WTC11 (cell line): Measurements from ENCODE around the gene SPEM1. TPM values are rescaled to one million over a fixed set of nuclear protein-coding genes. Genes with fewer than 3 reads are reported as not detected.

ENCODE experiments used
- ATAC-seq: fragments of 200-7000 bp; cut with Tn5 transposase; 2 replicates; pipeline ENCODE4 v1.10.0; 2021; ENCODE audit warnings: mild to moderate bottlenecking, moderate library complexity
- CTCF ChIA-PET: fragments of 300-600 bp; sonication (Branson Sonifier 250); formaldehyde crosslinking; loops from one replicate; lab custom pipeline; 2021; ENCODE audit warnings: antibody characterized with exemption; lab: Charles Lee
- POLR2A ChIA-PET: fragments of 350-600 bp; sonication (Branson Sonifier 250); formaldehyde crosslinking; loops from one replicate; lab custom pipeline; 2021; ENCODE audit warnings: antibody characterized with exemption; lab: Charles Lee
- DNase-seq: peaks from one replicate; pipeline ENCODE4 v3.0.0; 2021; ENCODE audit warnings: low spot score
- H3K27ac Mint-ChIP-seq: 2 replicates; pipeline ENCODE4 v1.8.0; 2021; ENCODE audit warnings: mixed read lengths
- H3K27me3 Mint-ChIP-seq: 2 replicates; pipeline ENCODE4 v1.8.0; 2021; ENCODE audit warnings: low read depth, mild to moderate bottlenecking, moderate library complexity, mixed read lengths
- H3K36me3 Mint-ChIP-seq: 2 replicates; pipeline ENCODE4 v1.8.0; 2021; ENCODE audit warnings: mixed read lengths
- H3K4me1 Mint-ChIP-seq: 2 replicates; pipeline ENCODE4 v1.8.0; 2022; ENCODE audit warnings: mixed read lengths
- H3K4me3 Mint-ChIP-seq: 2 replicates; pipeline ENCODE4 v1.8.0; 2021; ENCODE audit warnings: mild to moderate bottlenecking, moderate library complexity, mixed read lengths
- H3K9me3 Mint-ChIP-seq: 2 replicates; pipeline ENCODE4 v1.8.0; 2021; ENCODE audit warnings: mixed read lengths
- CREM ChIP-seq: sonication (generic); formaldehyde crosslinking; IDR thresholded peaks from 2 replicates; pipeline ENCODE4 v1.8.1; 2022; ENCODE audit warnings: mild to moderate bottlenecking, missing genetic modification reagents, moderate library complexity
- ELF4 ChIP-seq: sonication (generic); formaldehyde crosslinking; IDR thresholded peaks from 2 replicates; pipeline ENCODE4 v1.8.1; 2022; ENCODE audit warnings: low read depth, mild to moderate bottlenecking, moderate library complexity, missing genetic modification reagents
- ESRRA ChIP-seq: sonication (generic); formaldehyde crosslinking; IDR thresholded peaks from 2 replicates; pipeline ENCODE4 v1.8.1; 2022; ENCODE audit warnings: mild to moderate bottlenecking, missing genetic modification reagents, borderline replicate concordance
- ETV6 ChIP-seq: sonication (generic); formaldehyde crosslinking; IDR thresholded peaks from 2 replicates; pipeline ENCODE4 v1.8.1; 2022; ENCODE audit warnings: mild to moderate bottlenecking, missing genetic modification reagents
- JUN ChIP-seq: sonication (generic); formaldehyde crosslinking; IDR thresholded peaks from 2 replicates; pipeline ENCODE4 v1.8.0; 2023; ENCODE audit warnings: mild to moderate bottlenecking, missing genetic modification reagents
- OVOL2 ChIP-seq: fragments of 250-450 bp; sonication (Bioruptor Pico); IDR thresholded peaks from 2 replicates; pipeline ENCODE4 v1.9.0; 2021; ENCODE audit warnings: mild to moderate bottlenecking, borderline replicate concordance
- RORB ChIP-seq: fragments of 250-450 bp; sonication (Bioruptor Pico); IDR thresholded peaks from 2 replicates; pipeline ENCODE4 v1.9.0; 2021; ENCODE audit warnings: mild to moderate bottlenecking
- ZNF416 ChIP-seq: fragments of 250-450 bp; sonication (Bioruptor Pico); IDR thresholded peaks from 2 replicates; pipeline ENCODE4 v1.9.0; 2021; ENCODE audit warnings: mild to moderate bottlenecking, inconsistent platforms
- total RNA-seq: library from RNA; stranded (reverse); gene quantifications from 3 replicates; pipeline ENCODE4 v1.2.3, GENCODE V29; 2021
- TF ChIP-seq, protein P1 (sequence below): sonication (generic); formaldehyde crosslinking; IDR thresholded peaks from 2 replicates; pipeline ENCODE4 v1.8.0; 2023; ENCODE audit warnings: missing genetic modification reagents, mild to moderate bottlenecking, borderline replicate concordance
- TF ChIP-seq, protein P2 (sequence below): sonication (generic); formaldehyde crosslinking; IDR thresholded peaks from 2 replicates; pipeline ENCODE4 v1.8.0; 2023; ENCODE audit warnings: missing genetic modification reagents
- TF ChIP-seq, protein P3 (sequence below): sonication (generic); formaldehyde crosslinking; IDR thresholded peaks from 2 replicates; pipeline ENCODE4 v1.8.1; 2022; ENCODE audit warnings: low read depth, missing genetic modification reagents, borderline replicate concordance
- TF ChIP-seq, protein P4 (sequence below): sonication (generic); formaldehyde crosslinking; IDR thresholded peaks from 2 replicates; pipeline ENCODE4 v1.8.1; 2022; ENCODE audit warnings: mild to moderate bottlenecking, missing genetic modification reagents, moderate library complexity, borderline replicate concordance
- TF ChIP-seq, protein P5 (sequence below): sonication (generic); formaldehyde crosslinking; IDR thresholded peaks from 2 replicates; pipeline ENCODE4 v1.8.1; 2022; ENCODE audit warnings: missing genetic modification reagents, borderline replicate concordance
- TF ChIP-seq, protein P6 (sequence below): sonication (generic); formaldehyde crosslinking; conservative IDR thresholded peaks from 2 replicates; pipeline ENCODE4 v1.8.1; 2022; ENCODE audit warnings: mild to moderate bottlenecking, missing genetic modification reagents
- TF ChIP-seq, protein P7 (sequence below): sonication (generic); formaldehyde crosslinking; IDR thresholded peaks from 2 replicates; pipeline ENCODE4 v1.8.0; 2022; ENCODE audit warnings: mild to moderate bottlenecking, missing genetic modification reagents
- TF ChIP-seq, protein P8 (sequence below): fragments of 250-450 bp; sonication (Bioruptor Pico); IDR thresholded peaks from 2 replicates; pipeline ENCODE4 v1.8.0; 2021; ENCODE audit warnings: mild to moderate bottlenecking

The SPEM1 gene
- total RNA-seq, 1 experiment from 2014 or later: 0.35 TPM

DNA sequence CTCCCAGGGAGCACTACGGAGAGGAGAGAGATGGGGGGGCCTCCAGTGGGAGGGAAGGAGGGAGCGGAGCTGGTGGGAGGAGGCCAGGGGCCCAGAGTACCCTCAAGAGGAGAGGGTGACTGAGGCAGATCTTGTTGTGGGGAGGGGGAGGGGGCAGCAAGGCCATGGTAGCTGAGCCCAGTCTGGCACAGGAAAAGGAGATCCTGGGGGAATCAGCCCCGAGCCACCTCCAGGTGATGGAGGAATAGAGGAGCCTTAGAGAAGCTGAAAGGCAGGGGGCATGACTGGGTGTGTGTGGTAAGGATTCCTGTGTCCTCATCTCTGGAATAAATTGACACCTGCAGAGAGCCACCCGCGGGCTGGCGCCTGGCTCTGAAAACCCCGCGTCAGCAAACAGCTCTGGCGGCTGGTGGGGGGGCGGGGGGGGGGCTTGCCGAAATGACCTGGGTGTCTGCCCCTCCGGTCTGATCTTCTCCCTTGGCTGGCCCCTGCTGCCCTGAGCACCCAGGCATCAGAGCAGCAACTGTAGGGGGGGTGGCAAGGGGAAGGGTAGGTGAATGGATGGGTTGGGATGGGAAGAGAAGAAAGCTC, 13.8 kb upstream of the SPEM1 start (continued):
- TF ChIP-seq, protein P1, sequence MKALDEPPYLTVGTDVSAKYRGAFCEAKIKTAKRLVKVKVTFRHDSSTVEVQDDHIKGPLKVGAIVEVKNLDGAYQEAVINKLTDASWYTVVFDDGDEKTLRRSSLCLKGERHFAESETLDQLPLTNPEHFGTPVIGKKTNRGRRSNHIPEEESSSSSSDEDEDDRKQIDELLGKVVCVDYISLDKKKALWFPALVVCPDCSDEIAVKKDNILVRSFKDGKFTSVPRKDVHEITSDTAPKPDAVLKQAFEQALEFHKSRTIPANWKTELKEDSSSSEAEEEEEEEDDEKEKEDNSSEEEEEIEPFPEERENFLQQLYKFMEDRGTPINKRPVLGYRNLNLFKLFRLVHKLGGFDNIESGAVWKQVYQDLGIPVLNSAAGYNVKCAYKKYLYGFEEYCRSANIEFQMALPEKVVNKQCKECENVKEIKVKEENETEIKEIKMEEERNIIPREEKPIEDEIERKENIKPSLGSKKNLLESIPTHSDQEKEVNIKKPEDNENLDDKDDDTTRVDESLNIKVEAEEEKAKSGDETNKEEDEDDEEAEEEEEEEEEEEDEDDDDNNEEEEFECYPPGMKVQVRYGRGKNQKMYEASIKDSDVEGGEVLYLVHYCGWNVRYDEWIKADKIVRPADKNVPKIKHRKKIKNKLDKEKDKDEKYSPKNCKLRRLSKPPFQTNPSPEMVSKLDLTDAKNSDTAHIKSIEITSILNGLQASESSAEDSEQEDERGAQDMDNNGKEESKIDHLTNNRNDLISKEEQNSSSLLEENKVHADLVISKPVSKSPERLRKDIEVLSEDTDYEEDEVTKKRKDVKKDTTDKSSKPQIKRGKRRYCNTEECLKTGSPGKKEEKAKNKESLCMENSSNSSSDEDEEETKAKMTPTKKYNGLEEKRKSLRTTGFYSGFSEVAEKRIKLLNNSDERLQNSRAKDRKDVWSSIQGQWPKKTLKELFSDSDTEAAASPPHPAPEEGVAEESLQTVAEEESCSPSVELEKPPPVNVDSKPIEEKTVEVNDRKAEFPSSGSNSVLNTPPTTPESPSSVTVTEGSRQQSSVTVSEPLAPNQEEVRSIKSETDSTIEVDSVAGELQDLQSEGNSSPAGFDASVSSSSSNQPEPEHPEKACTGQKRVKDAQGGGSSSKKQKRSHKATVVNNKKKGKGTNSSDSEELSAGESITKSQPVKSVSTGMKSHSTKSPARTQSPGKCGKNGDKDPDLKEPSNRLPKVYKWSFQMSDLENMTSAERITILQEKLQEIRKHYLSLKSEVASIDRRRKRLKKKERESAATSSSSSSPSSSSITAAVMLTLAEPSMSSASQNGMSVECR (CRISPR knock-in tag): no peak
- no peak for TF ChIP-seq ELF4 (CRISPR knock-in tag)
- TF ChIP-seq, all 79 proteins: peak for 0

DNA sequence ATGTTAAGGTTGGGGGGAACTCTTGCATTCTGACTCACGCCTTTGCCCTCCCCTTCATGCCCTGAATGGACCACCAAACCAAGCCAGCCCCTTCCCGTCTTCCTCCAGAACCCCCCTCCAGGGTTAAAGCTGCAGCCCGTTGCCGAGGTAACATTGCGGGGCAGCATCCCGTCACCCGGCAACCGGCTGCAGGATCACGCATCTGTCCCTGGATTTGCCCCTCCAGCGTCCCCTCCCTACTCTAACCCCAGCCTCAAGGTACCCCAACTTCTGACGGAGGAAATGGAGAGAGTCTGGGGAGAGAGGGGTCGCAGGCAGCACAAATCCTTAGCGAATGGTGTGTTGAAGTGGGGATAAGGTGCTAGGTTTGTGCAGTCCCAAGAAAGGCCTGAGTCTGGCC, 13.0 kb upstream of the SPEM1 start:
- Mint-ChIP-seq H3K4me3 (peak overlapping the region; percentile 36), H3K27me3 (no peaks in the 10 kb centered on the region; the same call in 1 of the 2 replicates), H3K36me3 (peaks cover 17% of the 10 kb centered on the region), H3K27ac (no peak overlapping the region)
- POLR2A ChIA-PET: interaction anchor here (0.8 to 1.8 kb wide), 3 partner anchors 13 to 77 kb away, joined by 3 to 5 read pairs (median 4); partner anchors contain the start of genes CHRNB1 and PLSCR3
- TF ChIP-seq, protein P2, sequence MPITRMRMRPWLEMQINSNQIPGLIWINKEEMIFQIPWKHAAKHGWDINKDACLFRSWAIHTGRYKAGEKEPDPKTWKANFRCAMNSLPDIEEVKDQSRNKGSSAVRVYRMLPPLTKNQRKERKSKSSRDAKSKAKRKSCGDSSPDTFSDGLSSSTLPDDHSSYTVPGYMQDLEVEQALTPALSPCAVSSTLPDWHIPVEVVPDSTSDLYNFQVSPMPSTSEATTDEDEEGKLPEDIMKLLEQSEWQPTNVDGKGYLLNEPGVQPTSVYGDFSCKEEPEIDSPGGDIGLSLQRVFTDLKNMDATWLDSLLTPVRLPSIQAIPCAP (CRISPR knock-in tag): no peak
- TF ChIP-seq ESRRA (CRISPR knock-in tag): no peak
- TF ChIP-seq OVOL2 (CRISPR knock-in tag): no peak
- TF ChIP-seq RORB (CRISPR knock-in tag): no peak
- TF ChIP-seq CREM (CRISPR knock-in tag): no peak
- no peak for TF ChIP-seq JUN (CRISPR knock-in tag)
- TF ChIP-seq, all 79 proteins: peak for 0
- no peak for DNase-seq
- H3K4me1 Mint-ChIP-seq: peaks cover 29% of the 10 kb centered on the region
- no peaks in the 10 kb centered on the region for H3K9me3 Mint-ChIP-seq
- CTCF ChIA-PET: interaction anchor here (0.6 to 3.5 kb wide), 9 partner anchors 13 to 341 kb away, joined by 3 to 25 read pairs (median 7); partner anchors contain the start of gene PLSCR3
- ATAC-seq: no peak

DNA sequence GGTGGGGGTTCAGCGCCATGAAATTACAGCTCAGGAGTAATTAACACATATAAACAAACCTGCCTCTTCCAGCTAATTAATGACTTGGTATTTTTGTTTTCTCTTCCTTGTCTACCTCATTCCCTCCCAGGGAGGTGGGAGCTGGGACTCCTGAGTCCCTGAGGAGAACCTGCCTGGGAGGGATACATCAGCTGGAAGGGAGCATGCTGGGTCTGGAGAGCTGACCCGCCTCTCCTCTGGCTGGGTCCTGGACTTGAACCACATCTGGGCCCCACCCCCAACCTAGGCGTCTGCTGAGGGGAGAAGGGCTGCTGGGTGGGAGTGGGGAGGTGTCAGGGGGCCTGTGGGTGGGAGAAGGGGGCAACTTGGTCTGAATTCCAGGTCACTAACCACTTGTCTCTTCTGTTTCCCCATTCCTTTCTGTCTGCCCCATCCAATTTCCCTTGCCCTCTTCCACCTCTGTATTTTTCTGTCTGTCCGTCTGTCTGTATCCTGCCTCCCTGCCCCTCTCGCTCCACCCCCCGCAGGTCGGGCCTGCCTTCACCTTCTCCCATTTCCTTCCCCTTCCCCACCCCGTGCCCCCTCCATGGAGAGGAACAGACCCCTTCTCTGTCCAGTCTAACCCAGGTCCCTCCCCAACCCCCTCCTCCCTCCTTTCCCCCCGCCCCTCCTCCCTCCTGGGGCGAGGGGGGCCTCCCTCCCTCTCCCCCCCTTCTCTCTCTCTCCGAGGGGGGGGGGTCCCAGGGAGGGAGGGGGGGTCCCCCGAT, 12.5 kb upstream of the SPEM1 start, which contains the start of gene NLGN2:
TSS of gene NLGN2 (plus strand) at position 361 of the 767 bp plus-strand sequence. CDS start 411 bp downstream, outside the sequence.
- Mint-ChIP-seq H3K36me3 (peaks cover 19% of the 10 kb centered on the region), H3K4me3 (peak within 1 kb of the TSS; percentile 53), H3K27me3 (no peaks in the 10 kb centered on the region; the same call in 1 of the 2 replicates), H3K9me3 (no peaks in the 10 kb centered on the region), H3K27ac (no peak within 1 kb of the TSS), H3K4me1 (peaks cover 35% of the 10 kb centered on the region)
- ATAC-seq (no peak), DNase-seq (no peak)
- CTCF ChIA-PET: interaction anchor here (0.7 to 3.5 kb wide), 7 partner anchors 14 to 153 kb away, joined by 3 to 25 read pairs (median 7); partner anchors contain the start of gene PLSCR3
- POLR2A ChIA-PET: interaction anchor here (0.8 to 1.8 kb wide), 3 partner anchors 14 to 76 kb away, joined by 3 to 5 read pairs (median 4); partner anchors contain the start of genes CHRNB1 and PLSCR3
- TF ChIP-seq, protein P3, sequence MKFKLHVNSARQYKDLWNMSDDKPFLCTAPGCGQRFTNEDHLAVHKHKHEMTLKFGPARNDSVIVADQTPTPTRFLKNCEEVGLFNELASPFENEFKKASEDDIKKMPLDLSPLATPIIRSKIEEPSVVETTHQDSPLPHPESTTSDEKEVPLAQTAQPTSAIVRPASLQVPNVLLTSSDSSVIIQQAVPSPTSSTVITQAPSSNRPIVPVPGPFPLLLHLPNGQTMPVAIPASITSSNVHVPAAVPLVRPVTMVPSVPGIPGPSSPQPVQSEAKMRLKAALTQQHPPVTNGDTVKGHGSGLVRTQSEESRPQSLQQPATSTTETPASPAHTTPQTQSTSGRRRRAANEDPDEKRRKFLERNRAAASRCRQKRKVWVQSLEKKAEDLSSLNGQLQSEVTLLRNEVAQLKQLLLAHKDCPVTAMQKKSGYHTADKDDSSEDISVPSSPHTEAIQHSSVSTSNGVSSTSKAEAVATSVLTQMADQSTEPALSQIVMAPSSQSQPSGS (CRISPR knock-in tag): no peak
- TF ChIP-seq, protein P4, sequence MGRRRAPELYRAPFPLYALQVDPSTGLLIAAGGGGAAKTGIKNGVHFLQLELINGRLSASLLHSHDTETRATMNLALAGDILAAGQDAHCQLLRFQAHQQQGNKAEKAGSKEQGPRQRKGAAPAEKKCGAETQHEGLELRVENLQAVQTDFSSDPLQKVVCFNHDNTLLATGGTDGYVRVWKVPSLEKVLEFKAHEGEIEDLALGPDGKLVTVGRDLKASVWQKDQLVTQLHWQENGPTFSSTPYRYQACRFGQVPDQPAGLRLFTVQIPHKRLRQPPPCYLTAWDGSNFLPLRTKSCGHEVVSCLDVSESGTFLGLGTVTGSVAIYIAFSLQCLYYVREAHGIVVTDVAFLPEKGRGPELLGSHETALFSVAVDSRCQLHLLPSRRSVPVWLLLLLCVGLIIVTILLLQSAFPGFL (CRISPR knock-in tag): no peak
- TF ChIP-seq, protein P5, sequence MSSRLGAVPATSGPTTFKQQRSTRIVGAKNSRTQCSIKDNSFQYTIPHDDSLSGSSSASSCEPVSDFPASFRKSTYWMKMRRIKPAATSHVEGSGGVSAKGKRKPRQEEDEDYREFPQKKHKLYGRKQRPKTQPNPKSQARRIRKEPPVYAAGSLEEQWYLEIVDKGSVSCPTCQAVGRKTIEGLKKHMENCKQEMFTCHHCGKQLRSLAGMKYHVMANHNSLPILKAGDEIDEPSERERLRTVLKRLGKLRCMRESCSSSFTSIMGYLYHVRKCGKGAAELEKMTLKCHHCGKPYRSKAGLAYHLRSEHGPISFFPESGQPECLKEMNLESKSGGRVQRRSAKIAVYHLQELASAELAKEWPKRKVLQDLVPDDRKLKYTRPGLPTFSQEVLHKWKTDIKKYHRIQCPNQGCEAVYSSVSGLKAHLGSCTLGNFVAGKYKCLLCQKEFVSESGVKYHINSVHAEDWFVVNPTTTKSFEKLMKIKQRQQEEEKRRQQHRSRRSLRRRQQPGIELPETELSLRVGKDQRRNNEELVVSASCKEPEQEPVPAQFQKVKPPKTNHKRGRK (CRISPR knock-in tag): no peak
- TF ChIP-seq ZNF416: no peak
- no peak for TF ChIP-seq ETV6 (CRISPR knock-in tag)
- TF ChIP-seq, protein P6, sequence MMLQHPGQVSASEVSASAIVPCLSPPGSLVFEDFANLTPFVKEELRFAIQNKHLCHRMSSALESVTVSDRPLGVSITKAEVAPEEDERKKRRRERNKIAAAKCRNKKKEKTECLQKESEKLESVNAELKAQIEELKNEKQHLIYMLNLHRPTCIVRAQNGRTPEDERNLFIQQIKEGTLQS (CRISPR knock-in tag): no peak
- TF ChIP-seq, protein P7, sequence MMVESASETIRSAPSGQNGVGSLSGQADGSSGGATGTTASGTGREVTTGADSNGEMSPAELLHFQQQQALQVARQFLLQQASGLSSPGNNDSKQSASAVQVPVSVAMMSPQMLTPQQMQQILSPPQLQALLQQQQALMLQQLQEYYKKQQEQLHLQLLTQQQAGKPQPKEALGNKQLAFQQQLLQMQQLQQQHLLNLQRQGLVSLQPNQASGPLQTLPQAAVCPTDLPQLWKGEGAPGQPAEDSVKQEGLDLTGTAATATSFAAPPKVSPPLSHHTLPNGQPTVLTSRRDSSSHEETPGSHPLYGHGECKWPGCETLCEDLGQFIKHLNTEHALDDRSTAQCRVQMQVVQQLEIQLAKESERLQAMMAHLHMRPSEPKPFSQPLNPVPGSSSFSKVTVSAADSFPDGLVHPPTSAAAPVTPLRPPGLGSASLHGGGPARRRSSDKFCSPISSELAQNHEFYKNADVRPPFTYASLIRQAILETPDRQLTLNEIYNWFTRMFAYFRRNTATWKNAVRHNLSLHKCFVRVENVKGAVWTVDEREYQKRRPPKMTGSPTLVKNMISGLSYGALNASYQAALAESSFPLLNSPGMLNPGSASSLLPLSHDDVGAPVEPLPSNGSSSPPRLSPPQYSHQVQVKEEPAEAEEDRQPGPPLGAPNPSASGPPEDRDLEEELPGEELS (CRISPR knock-in tag): no peak
- TF ChIP-seq, protein P8, sequence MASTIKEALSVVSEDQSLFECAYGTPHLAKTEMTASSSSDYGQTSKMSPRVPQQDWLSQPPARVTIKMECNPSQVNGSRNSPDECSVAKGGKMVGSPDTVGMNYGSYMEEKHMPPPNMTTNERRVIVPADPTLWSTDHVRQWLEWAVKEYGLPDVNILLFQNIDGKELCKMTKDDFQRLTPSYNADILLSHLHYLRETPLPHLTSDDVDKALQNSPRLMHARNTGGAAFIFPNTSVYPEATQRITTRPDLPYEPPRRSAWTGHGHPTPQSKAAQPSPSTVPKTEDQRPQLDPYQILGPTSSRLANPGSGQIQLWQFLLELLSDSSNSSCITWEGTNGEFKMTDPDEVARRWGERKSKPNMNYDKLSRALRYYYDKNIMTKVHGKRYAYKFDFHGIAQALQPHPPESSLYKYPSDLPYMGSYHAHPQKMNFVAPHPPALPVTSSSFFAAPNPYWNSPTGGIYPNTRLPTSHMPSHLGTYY (CRISPR knock-in tag): no peak
